Activated CD8-positive, alpha-beta T cell treated with anti-CD3 and anti-CD28 coated beads for 36 hours (primary cell): Measurements from ENCODE around the gene KRT78. TPM values are rescaled to one million over a fixed set of nuclear protein-coding genes. Genes with fewer than 3 reads are reported as not detected.

ENCODE experiments used
- ATAC-seq: fragments of 200-7000 bp; cut with Tn5 transposase; one replicate; pipeline ENCODE4 v1.10.0; 2021; ENCODE audit warnings: mild to moderate bottlenecking, moderate library complexity
- CTCF ChIA-PET: fragments of 350-600 bp; sonication (Branson Sonifier 250); formaldehyde crosslinking; loops from one replicate; lab custom pipeline; 2021; ENCODE audit warnings: antibody characterized with exemption; lab: Charles Lee
- POLR2A ChIA-PET: fragments of 350-600 bp; sonication (Branson Sonifier 250); formaldehyde crosslinking; loops from one replicate; lab custom pipeline; 2021; ENCODE audit warnings: antibody characterized with exemption; lab: Charles Lee
- DNase-seq: peaks from one replicate; pipeline ENCODE4 v3.0.0-alpha.2; 2020
- H3K27ac Mint-ChIP-seq: one replicate; pipeline ENCODE4 v1.8.0; 2021; ENCODE audit warnings: mild to moderate bottlenecking, mixed read lengths
- H3K27me3 Mint-ChIP-seq: one replicate; pipeline ENCODE4 v1.8.0; 2021; ENCODE audit warnings: mixed read lengths
- H3K36me3 Mint-ChIP-seq: one replicate; pipeline ENCODE4 v1.8.0; 2021; ENCODE audit warnings: low read depth, mixed read lengths
- H3K4me1 Mint-ChIP-seq: one replicate; pipeline ENCODE4 v1.8.0; 2021; ENCODE audit warnings: low read depth, mixed read lengths
- H3K4me3 Mint-ChIP-seq: one replicate; pipeline ENCODE4 v1.8.0; 2021; ENCODE audit warnings: mild to moderate bottlenecking, moderate library complexity, mixed read lengths
- H3K9me3 Mint-ChIP-seq: one replicate; pipeline ENCODE4 v1.8.0; 2021; ENCODE audit warnings: mixed read lengths
- intact Hi-C: fragments of 100-400 bp; cut with micrococcal nuclease; formaldehyde crosslinking; loops from one replicate; pipeline ENCODE4 v1.10.0; 2022
- total RNA-seq, 2 experiments: library from RNA; stranded (reverse); gene quantifications; one replicate each; pipeline ENCODE4 v1.2.3, GENCODE V29; 2021
- TF ChIP-seq, protein P1 (sequence below): fragments of 200-600 bp; IDR thresholded peaks from one replicate; pipeline ENCODE4 v1.8.0; 2022; ENCODE audit warnings: antibody characterized with exemption, mild to moderate bottlenecking

The KRT78 gene
- total RNA-seq, 2 experiments from 2014 or later = not detected

DNA sequence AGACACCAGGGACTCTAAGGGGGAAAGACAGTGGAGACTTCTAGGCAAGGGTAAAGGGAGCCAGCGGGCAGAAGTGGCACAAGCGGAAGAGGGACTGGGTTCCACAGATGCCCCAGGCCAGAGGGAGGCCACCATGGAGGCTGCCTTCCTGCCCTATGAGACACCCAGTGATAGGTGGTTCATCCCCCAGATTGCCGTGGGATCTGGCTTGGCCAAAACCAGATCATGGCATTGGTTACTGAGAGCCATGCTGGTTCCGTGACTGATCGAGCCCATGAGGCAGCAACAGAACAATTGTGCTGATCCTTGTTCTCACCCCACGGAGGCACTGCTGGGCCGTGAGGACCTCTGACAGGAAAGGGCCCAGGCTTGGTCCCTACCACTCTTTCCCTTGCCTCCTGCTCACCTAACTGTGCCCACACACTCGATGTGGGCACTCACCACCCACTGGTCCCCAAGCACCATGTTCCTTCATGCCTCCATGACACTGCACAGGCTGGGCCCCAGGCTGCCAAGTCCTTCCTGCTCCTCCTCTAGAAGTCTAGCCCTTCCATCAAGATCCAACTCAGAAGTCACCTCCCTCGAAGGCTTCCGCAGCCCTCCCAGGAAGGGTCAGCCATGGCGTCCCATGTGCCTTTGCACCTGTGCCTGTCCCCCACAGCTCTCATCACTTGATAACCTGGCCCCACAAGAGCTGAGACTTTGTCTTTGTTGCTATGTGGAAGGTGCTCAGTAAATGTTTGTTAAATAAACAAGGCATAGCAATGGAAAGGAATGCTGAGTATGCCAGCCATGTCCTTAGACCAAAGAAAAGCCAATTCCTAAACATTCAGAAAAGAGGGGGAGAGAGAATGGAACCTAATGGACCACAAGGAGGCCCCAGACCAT, 21.9 kb downstream of the KRT78 start:
- TF ChIP-seq, protein P1, sequence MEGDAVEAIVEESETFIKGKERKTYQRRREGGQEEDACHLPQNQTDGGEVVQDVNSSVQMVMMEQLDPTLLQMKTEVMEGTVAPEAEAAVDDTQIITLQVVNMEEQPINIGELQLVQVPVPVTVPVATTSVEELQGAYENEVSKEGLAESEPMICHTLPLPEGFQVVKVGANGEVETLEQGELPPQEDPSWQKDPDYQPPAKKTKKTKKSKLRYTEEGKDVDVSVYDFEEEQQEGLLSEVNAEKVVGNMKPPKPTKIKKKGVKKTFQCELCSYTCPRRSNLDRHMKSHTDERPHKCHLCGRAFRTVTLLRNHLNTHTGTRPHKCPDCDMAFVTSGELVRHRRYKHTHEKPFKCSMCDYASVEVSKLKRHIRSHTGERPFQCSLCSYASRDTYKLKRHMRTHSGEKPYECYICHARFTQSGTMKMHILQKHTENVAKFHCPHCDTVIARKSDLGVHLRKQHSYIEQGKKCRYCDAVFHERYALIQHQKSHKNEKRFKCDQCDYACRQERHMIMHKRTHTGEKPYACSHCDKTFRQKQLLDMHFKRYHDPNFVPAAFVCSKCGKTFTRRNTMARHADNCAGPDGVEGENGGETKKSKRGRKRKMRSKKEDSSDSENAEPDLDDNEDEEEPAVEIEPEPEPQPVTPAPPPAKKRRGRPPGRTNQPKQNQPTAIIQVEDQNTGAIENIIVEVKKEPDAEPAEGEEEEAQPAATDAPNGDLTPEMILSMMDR = no peak
- H3K4me1 Mint-ChIP-seq = peaks cover 13% of the 10 kb centered on the region
- H3K27me3 Mint-ChIP-seq = no peaks in the 10 kb centered on the region
- intact Hi-C loops = no loop called here
- POLR2A ChIA-PET = no interaction called here
- H3K4me3 Mint-ChIP-seq = no peak overlapping the region
- no peaks in the 10 kb centered on the region for H3K9me3 Mint-ChIP-seq
- no peak for DNase-seq
- H3K36me3 Mint-ChIP-seq = no peaks in the 10 kb centered on the region
- H3K27ac Mint-ChIP-seq = no peak overlapping the region
- CTCF ChIA-PET = no interaction called here
- no peak for ATAC-seq

DNA sequence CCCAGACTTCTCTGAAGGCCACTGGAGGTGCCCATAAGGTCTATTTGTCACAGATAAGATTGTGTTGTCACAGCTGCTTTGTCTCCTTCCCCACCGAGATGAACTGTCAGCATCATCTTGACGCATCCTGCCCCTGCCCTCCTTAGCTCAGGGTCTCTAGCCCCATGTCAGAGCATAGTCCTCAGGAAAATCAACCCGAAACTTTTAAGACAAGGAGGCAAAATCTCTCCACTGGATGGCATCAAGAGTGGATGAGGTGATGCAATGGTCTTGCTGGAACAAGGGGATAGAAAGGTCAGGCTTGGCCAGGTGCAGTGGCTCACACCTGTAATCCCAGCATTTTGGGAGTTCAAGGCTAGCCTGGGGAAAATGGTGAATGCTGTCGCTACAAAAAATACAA, 22.8 kb downstream of the KRT78 start:
- ATAC-seq (no peak), DNase-seq (no peak)
- Mint-ChIP-seq H3K4me1 (peaks cover 13% of the 10 kb centered on the region), H3K27me3 (no peaks in the 10 kb centered on the region), H3K36me3 (no peaks in the 10 kb centered on the region), H3K27ac (no peak overlapping the region), H3K4me3 (no peak overlapping the region), H3K9me3 (no peaks in the 10 kb centered on the region)
- intact Hi-C loops = no loop called here
- ChIA-PET POLR2A (no interaction called here), CTCF (interaction anchor here (1.3 kb wide), 1 partner anchor 54 kb away, joined by 3 read pairs; no protein-coding TSS in a partner anchor)
- TF ChIP-seq, protein P1 = no peak

DNA sequence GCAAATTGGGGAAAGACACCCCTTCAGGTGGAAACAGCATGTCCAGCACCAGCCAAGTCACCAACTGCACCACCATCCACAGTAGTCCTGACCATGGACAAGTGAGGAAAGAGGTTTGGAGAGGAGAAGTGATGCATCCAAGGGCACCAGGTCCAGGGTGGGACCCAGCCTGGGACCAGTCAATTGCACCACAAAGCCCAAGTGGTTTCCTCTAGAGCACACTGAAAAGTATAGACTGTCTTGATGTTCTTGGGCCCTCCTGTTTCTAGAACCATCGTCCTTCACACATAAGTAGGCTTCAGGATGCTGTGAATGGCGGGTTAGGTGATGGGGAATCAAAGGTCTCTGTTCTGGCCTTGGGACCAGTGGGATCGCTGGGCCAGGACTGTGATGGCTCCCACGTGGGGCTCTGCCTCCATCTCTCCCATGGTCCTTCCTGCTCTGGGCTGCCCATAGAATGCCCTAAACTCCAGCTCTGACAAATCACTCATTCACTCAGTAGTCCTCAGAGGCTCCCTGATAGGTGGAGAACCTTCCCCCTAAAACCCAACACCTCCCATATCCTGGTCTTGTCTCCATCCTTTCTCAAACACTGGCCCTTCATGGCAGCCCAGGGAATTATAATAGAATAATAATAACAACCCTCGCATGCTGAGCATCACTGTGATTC, 23.9 kb downstream of the KRT78 start:
- DNase-seq = no peak
- H3K4me3 Mint-ChIP-seq = no peak overlapping the region
- no peak for ATAC-seq
- no peak overlapping the region for H3K27ac Mint-ChIP-seq
- ChIA-PET CTCF (interaction anchor here (1.3 kb wide), 1 partner anchor 55 kb away, joined by 3 read pairs; no protein-coding TSS in a partner anchor), POLR2A (no interaction called here)
- intact Hi-C loops = no loop called here
- H3K36me3 Mint-ChIP-seq = no peaks in the 10 kb centered on the region
- peaks cover 13% of the 10 kb centered on the region for H3K4me1 Mint-ChIP-seq
- peaks cover 1% of the 10 kb centered on the region for H3K27me3 Mint-ChIP-seq
- no peaks in the 10 kb centered on the region for H3K9me3 Mint-ChIP-seq
- TF ChIP-seq, protein P1 = no peak

DNA sequence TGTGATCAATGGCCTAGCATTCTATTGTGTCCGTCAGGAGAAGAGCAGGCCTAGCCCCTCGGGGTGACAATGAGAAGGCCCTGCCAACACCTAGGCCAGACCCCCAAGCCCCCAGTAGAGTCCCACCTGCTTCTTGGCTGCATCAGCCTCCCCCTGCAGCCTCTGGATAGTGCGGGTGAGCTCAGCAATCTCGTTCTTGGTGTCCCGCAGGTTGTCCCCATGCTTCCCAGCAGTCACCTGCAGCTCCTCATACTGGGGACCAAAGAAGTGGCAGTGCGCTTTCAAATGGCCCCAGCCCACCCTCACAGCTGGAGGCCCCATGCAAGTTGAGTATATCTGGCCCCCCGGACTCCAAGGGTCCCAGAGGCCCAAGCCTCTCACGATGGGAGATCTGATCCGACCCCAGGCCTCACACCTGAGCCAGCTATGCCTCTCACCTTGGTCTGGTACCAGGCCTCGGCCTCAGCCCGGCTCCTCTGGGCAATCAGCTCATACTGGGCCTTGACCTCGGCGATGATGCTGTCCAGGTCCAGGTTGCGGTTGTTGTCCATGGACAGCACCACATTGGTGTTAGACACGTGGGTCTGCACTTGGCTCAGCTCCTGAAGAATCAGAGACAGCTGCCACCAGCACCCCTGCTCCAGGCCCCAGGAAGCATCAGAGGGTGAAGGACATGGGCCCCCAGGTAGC, 24.9 kb downstream of the KRT78 start:
- TF ChIP-seq, protein P1 = no peak
- intact Hi-C loops = no loop called here
- no peak overlapping the region for H3K4me3 Mint-ChIP-seq
- no peak for ATAC-seq
- CTCF ChIA-PET = no interaction called here
- no peak for DNase-seq
- H3K9me3 Mint-ChIP-seq = no peaks in the 10 kb centered on the region
- H3K36me3 Mint-ChIP-seq = no peaks in the 10 kb centered on the region
- H3K4me1 Mint-ChIP-seq = peaks cover 10% of the 10 kb centered on the region
- POLR2A ChIA-PET = no interaction called here
- peaks cover 1% of the 10 kb centered on the region for H3K27me3 Mint-ChIP-seq
- no peak overlapping the region for H3K27ac Mint-ChIP-seq
